Activated CD8-positive, alpha-beta T cell treated with anti-CD3 and anti-CD28 coated beads for 36 hours (primary cell): ENCODE measurements around the gene IFITM10. TPM values are rescaled to one million over a fixed set of nuclear protein-coding genes. Genes with fewer than 3 reads are reported as not detected.

Source experiments
- ATAC-seq: fragments of 200-7000 bp; cut with Tn5 transposase; one replicate; pipeline ENCODE4 v1.10.0; 2021; ENCODE audit warnings: mild to moderate bottlenecking, moderate library complexity
- CTCF ChIA-PET: fragments of 350-600 bp; sonication (Branson Sonifier 250); formaldehyde crosslinking; loops from one replicate; lab custom pipeline; 2021; ENCODE audit warnings: antibody characterized with exemption; lab: Charles Lee
- POLR2A ChIA-PET: fragments of 350-600 bp; sonication (Branson Sonifier 250); formaldehyde crosslinking; loops from one replicate; lab custom pipeline; 2021; ENCODE audit warnings: antibody characterized with exemption; lab: Charles Lee
- DNase-seq: peaks from one replicate; pipeline ENCODE4 v3.0.0-alpha.2; 2020
- H3K27ac Mint-ChIP-seq: one replicate; pipeline ENCODE4 v1.8.0; 2021; ENCODE audit warnings: mild to moderate bottlenecking, mixed read lengths
- H3K27me3 Mint-ChIP-seq: one replicate; pipeline ENCODE4 v1.8.0; 2021; ENCODE audit warnings: mixed read lengths
- H3K36me3 Mint-ChIP-seq: one replicate; pipeline ENCODE4 v1.8.0; 2021; ENCODE audit warnings: low read depth, mixed read lengths
- H3K4me1 Mint-ChIP-seq: one replicate; pipeline ENCODE4 v1.8.0; 2021; ENCODE audit warnings: low read depth, mixed read lengths
- H3K4me3 Mint-ChIP-seq: one replicate; pipeline ENCODE4 v1.8.0; 2021; ENCODE audit warnings: mild to moderate bottlenecking, moderate library complexity, mixed read lengths
- H3K9me3 Mint-ChIP-seq: one replicate; pipeline ENCODE4 v1.8.0; 2021; ENCODE audit warnings: mixed read lengths
- intact Hi-C: fragments of 100-400 bp; cut with micrococcal nuclease; formaldehyde crosslinking; loops from one replicate; pipeline ENCODE4 v1.10.0; 2022
- total RNA-seq, 2 experiments: library from RNA; stranded (reverse); gene quantifications; one replicate each; pipeline ENCODE4 v1.2.3, GENCODE V29; 2021
- TF ChIP-seq, protein P1 (sequence below): fragments of 200-600 bp; IDR thresholded peaks from one replicate; pipeline ENCODE4 v1.8.0; 2022; ENCODE audit warnings: antibody characterized with exemption, mild to moderate bottlenecking

The IFITM10 gene
- total RNA-seq, 2 experiments from 2014 or later, result 0.07 to 0.31 TPM

DNA sequence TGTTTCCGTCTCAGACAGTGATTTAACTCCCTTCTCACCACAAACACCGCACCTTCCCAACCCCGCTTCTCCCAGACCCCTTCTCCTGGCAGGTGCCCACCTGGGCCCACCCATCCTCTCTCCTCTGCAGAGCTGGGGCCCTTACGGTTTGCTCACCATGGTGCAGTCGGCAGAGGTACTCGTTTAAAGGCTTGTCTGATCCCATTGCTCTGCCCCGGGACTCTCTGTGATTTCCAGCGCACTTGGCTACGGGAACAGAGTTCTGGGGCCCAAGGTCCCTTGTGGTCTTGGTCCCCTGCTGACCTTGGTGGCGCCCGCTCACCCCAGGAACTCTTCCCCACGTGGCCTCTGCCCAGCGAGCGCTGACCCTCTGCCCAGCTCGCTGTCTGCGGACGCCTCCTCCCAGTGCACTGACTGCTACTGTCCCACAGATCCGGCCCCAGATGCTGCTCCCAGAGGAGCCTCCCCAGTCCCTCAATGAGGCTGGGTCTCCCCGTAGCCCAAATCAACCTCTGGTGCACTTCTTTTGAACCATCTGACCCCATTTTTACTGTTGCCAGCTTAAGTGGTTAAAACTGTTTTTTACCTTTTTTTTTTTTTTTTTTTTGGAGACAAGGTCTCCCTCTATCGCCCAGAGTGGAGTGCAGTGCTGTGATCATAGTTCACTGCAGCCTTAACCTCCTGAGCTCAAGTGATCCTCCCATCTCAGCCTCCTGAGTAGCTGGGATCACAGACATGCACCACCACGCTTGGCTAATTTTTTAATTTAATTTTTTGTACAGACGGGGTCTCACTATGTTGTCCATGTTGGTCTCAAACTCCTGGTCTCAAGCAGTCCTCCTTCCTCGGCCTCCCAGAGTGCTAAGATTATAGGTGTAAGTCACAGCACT is 34.6 kb upstream of the IFITM10 start:
- H3K4me3 Mint-ChIP-seq, result no peak overlapping the region
- H3K4me1 Mint-ChIP-seq, result no peaks in the 10 kb centered on the region
- H3K27ac Mint-ChIP-seq, result no peak overlapping the region
- DNase-seq, result no peak
- no peaks in the 10 kb centered on the region for H3K36me3 Mint-ChIP-seq
- no peaks in the 10 kb centered on the region for H3K27me3 Mint-ChIP-seq
- POLR2A ChIA-PET, result no interaction called here
- CTCF ChIA-PET, result interaction anchor here (2.0 kb wide), 1 partner anchor 48 kb away, joined by 6 read pairs; no protein-coding TSS in a partner anchor
- intact Hi-C loops, result no loop called here
- no peak for ATAC-seq
- TF ChIP-seq, protein P1, sequence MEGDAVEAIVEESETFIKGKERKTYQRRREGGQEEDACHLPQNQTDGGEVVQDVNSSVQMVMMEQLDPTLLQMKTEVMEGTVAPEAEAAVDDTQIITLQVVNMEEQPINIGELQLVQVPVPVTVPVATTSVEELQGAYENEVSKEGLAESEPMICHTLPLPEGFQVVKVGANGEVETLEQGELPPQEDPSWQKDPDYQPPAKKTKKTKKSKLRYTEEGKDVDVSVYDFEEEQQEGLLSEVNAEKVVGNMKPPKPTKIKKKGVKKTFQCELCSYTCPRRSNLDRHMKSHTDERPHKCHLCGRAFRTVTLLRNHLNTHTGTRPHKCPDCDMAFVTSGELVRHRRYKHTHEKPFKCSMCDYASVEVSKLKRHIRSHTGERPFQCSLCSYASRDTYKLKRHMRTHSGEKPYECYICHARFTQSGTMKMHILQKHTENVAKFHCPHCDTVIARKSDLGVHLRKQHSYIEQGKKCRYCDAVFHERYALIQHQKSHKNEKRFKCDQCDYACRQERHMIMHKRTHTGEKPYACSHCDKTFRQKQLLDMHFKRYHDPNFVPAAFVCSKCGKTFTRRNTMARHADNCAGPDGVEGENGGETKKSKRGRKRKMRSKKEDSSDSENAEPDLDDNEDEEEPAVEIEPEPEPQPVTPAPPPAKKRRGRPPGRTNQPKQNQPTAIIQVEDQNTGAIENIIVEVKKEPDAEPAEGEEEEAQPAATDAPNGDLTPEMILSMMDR, result no peak
- H3K9me3 Mint-ChIP-seq, result no peaks in the 10 kb centered on the region

GRCh38 chr11:1783725-1784529 is 33.5 kb upstream of the IFITM10 start:
- Mint-ChIP-seq H3K9me3 (no peaks in the 10 kb centered on the region), H3K27ac (no peak overlapping the region), H3K4me1 (no peaks in the 10 kb centered on the region), H3K4me3 (no peak overlapping the region), H3K36me3 (no peaks in the 10 kb centered on the region), H3K27me3 (no peaks in the 10 kb centered on the region)
- ChIA-PET POLR2A (no interaction called here), CTCF (interaction anchor here (0.7 to 2.0 kb wide), 2 partner anchors 49 to 57 kb away, joined by 3 to 6 read pairs; no protein-coding TSS in a partner anchor)
- ATAC-seq, result no peak
- TF ChIP-seq, protein P1, result no peak
- no peak for DNase-seq
- intact Hi-C loops, result no loop called here

DNA sequence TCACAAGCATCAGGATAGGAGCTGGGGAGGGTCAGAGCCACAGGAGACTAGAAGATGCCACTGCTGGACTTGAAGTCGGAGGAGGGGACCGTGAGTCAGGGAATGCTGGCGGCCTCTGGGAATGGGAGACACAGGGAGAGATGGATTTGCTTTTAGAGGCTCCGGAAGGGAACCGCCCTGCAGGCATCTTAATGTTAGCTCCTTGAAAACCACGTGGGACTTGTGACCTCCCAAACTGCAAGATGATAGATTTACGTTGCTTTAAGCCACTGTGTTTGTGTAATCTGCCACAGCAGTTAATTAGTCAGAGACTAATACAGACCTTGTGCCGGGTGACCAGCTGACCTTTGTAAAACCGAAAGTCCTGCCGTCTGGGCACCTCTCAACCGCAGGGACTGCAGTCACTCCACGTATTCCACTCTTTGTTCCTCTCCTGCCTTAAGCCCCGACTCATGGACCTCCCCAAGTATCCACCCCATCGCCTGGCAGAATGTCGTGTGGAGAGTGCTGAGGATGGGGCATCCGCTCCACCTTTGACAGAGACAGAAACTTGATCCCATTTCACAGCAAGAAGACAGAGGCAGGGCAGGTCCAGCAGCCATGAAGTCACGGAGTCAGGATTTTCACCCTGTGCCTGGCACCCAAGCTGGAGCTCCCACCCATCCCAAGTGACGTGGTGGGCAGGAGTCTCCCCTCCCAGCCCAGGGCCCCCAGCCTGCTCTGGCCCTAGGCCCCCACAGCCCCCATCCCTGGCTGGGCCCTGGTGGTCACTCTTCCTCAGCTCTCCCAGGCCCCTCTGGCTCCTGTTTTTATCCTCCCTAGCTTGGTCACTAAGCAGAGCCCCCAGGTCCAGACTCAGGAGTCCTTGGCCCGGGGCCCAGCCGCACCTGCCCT is 32.7 kb upstream of the IFITM10 start:
- Mint-ChIP-seq H3K4me1 (no peaks in the 10 kb centered on the region), H3K9me3 (no peaks in the 10 kb centered on the region), H3K27ac (no peak overlapping the region), H3K27me3 (no peaks in the 10 kb centered on the region), H3K4me3 (no peak overlapping the region), H3K36me3 (no peaks in the 10 kb centered on the region)
- TF ChIP-seq, protein P1, result no peak
- intact Hi-C loops, result no loop called here
- no peak for DNase-seq
- CTCF ChIA-PET, result interaction anchor here (2.0 kb wide), 1 partner anchor 50 kb away, joined by 6 read pairs; no protein-coding TSS in a partner anchor
- POLR2A ChIA-PET, result no interaction called here
- ATAC-seq, result no peak

- ChIA-PET POLR2A (no interaction called here), CTCF (interaction anchor here (1.8 kb wide), 1 partner anchor 88 kb away, joined by 5 read pairs; no protein-coding TSS in a partner anchor)
- Mint-ChIP-seq H3K4me3 (no peak overlapping the region), H3K36me3 (no peaks in the 10 kb centered on the region), H3K9me3 (no peaks in the 10 kb centered on the region), H3K4me1 (no peaks in the 10 kb centered on the region), H3K27me3 (no peaks in the 10 kb centered on the region), H3K27ac (no peak overlapping the region)
- intact Hi-C loops, result no loop called here
- ATAC-seq (no peak), DNase-seq (no peak)
- TF ChIP-seq, protein P1, result no peak
Observed at GRCh38 chr11:1782031-1782590, 31.7 kb upstream of the IFITM10 start.
